T-helper 2 cell treated with Interferon-gamma antibody and Interleukin-4, amounts not matched to agents 100 ng/mL and 5 ng/mL, for 36 hours (primary cell): ENCODE data around the gene MIF4GD. TPM values are rescaled to one million over a fixed set of nuclear protein-coding genes. Genes with fewer than 3 reads are reported as not detected.

Experiments
- intact Hi-C: fragments of 100-400 bp; cut with micrococcal nuclease; formaldehyde crosslinking; loops from one replicate; pipeline ENCODE4 v1.15.1; 2023
- total RNA-seq: library from RNA; stranded (reverse); gene quantifications from 2 replicates; pipeline ENCODE4 v1.2.3, GENCODE V29; 2022

Gene MIF4GD
- total RNA-seq, 1 donor from 2014 or later, result 43.0 TPM

DNA sequence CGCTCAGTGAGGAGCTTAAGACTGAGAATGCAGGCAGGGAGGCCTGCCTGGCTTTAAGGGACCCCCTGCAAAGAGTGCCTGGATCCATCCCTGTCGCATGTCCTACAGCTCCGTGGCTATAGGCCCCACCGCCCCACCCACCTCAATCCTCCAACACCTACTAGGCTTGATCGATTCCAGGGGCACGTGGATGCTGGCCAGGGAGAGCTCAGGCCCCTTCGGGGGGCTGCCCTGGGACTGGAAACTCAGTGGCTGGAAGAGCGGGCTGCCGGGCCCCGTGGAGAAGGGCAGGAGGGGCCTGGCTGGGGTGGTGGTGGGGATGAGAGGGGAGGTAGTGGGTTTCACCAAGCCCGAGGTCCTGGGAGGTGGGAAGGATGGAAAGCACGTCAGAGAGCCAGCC, 31.8 kb downstream of the MIF4GD start:
- intact Hi-C loops, result no loop called here

GRCh38 chr17:75238684-75239191, 32.3 kb downstream of the MIF4GD start:
- intact Hi-C loops, result loop anchor here (1.0 kb wide), 1 partner anchor 124 kb away; no protein-coding TSS in a partner anchor

- intact Hi-C loops, result loop anchor here (1.0 kb wide), 1 partner anchor 124 kb away; no protein-coding TSS in a partner anchor
These were observed 32.9 kb downstream of the MIF4GD start for GRCh38 chr17:75238020-75238580.

DNA sequence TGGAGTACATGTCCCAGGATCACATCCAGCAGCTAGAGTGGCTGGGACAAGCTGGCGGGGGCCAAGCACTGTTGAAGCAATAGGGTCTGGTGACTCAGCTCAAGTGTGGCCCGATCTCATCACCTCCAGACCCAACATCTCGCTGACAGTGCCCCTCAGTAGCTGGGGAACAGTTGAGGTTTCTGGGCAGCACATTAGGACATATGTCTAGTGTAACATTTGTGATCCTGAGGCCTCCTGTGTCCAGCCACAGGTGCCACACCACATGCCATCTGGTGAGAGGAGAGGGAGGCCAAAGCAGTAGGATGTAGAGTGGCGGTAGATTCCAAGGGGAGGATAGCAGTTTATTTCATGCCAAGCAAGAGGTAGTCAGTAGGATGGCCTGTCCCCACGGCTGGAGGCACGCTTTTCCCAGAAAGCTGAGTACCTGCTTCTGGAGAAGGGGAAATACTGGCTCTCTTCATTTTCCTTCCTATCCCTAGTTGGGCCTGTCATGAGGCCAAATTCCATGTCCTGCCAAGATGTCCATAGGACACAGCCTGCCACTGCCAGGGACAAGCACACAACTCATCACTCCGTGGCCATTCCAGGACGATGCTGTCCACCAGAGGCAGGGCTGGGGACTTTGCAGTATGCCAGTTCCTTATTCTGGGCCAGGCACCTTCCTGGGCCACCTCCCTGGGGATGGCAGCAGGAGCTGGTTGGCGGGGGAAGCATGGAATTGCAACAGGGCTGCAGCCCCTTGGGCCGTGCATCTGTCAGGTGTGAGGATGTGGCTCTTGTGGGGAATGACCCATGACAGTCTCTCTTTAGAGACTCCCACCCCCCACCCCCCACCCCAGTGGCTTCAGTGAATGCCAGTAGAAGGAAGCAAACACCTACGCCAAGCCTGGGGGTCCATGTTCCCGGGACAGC, 33.7 kb downstream of the MIF4GD start:
- intact Hi-C loops, result loop anchor here (1.0 kb wide), 1 partner anchor 123 kb away; no protein-coding TSS in a partner anchor

DNA sequence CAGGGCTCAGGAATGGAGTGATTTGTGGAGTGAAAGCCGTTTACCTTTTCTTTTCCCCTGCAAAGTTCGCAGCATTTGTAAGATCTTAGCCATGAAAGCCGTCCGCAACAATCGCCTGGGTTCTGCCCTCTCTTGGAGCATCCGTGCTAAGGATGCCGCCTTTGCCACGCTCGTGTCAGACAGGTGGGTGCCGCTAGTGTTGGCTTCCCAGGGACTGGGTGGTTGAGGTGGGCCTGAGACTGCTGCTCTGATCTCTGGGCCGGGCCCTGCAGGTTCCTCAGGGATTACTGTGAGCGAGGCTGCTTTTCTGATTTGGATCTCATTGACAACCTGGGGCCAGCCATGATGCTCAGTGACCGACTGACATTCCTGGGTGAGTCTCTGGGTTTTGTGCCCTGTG, 38.2 kb downstream of the MIF4GD start:
- intact Hi-C loops, result no loop called here

DNA sequence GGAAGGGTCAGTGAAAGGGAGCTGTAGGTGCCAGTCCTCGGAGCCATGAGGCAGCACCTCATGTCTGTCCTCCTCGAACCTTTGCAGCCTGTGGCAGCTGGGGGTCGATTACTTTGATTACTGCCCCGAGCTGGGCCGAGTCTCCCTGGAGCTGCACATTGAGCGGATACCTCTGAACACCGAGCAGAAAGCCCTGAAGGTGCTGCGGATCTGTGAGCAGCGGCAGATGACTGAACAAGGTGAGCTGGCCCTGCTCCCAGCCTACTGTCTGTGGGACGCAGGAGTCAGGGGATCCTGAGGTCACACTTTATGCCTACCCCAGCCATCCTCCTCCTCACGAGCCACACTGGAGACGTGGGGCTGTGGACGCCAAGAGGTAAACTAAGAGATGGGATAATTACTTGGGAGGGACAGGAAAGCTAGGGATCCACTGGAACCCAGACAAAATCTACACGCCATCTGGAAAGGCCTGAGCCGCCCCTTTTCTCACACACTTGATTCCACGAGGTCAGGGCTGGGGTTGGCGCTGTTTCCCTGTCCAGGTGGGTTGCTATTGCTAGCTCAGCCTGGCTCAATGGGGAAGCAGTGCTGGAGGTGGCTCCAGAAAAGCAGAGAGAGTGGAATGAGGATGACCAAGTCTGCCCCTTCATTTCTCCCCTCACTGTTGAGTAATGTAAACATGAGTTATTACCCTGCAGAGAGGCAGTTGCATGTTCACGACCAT, 39.1 kb downstream of the MIF4GD start:
- intact Hi-C loops, result no loop called here

DNA sequence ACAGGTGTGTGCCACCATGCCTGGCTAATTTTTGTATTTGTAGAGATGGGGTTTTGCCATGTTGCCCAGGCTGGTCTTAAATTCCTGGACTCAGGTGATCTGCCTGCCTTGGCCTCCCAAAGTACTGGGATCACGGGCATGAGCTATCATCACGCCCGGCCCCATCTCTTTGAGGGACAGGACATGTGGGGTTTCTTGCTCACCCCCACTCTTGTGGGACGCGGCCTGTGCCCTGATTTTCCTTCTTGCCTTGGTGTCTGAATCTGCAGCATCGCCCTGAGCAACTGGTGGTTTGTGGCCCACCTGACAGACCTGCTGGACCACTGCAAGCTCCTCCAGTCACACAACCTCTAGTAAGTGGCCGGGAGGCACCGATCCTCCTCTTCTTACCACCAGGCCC, 40.0 kb downstream of the MIF4GD start:
- intact Hi-C loops, result no loop called here

DNA sequence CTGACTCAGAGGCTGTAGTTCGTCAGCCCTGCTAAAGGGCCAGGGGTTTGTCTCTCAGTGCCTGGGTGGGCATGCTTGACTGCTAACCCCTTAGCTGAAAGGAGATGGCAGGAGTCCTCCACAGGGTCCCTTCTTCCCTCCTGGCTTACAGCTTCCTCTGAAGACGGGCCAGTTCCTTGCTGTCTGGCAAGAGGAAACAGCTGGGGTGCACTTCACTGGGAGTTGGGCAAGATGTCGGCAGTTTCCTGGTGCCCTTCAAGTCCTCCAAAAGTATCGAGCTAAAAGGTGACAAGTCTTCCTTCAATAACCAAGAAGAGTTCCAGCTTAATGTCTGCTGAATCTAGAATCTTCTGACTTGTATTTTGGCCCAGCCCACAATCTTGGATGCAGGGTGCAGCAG, 42.2 kb downstream of the MIF4GD start:
- intact Hi-C loops, result no loop called here

DNA sequence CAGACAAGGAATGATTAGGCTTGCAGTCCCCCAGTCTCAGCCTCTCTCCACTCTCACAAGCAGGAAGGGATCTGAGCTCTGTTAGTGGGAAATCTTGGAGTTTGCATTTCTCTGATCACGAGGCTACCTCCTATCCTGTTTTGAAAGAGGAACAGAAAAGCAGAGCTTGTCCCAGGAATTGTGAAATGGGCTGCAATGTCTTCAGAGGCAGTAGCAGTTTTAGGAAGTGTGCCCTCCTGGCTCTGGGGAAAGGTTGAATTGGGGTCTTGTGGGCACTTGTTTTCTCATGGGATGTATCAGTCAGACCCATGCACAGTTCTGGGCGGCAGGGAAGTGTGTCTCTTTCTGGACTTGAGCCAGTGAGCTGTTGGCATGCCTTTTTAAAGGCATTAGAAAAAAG, 42.7 kb downstream of the MIF4GD start:
- intact Hi-C loops, result no loop called here

- intact Hi-C loops, result no loop called here
These were observed 43.3 kb downstream of the MIF4GD start for GRCh38 chr17:75227729-75228128.

GRCh38 chr17:75225016-75225415, 46.0 kb downstream of the MIF4GD start:
- intact Hi-C loops, result no loop called here

- intact Hi-C loops, result no loop called here
These were observed 51.2 kb downstream of the MIF4GD start for GRCh38 chr17:75219815-75220214.

GRCh38 chr17:75218131-75218530, 52.9 kb downstream of the MIF4GD start:
- intact Hi-C loops, result no loop called here

Other genes starting within 250 kb of the MIF4GD start
- gene ATP5PD, start 224.3 kb downstream of the MIF4GD start, total RNA-seq, result 203 and 208 TPM in 2 replicates
- 17.2 and 17.5 TPM in 2 replicates for gene KCTD2, start 224.0 kb downstream of the MIF4GD start, total RNA-seq
- 6.3 and 8.7 TPM in 2 replicates for gene SLC16A5, start 183.3 kb downstream of the MIF4GD start, total RNA-seq
- 15.7 and 16.3 TPM in 2 replicates for gene ARMC7, start 161.3 kb downstream of the MIF4GD start, total RNA-seq
- 55.2 and 61.0 TPM in 2 replicates for gene NT5C, start 139.5 kb downstream of the MIF4GD start, total RNA-seq
- gene JPT1, start 116.7 kb downstream of the MIF4GD start, total RNA-seq, result 252 and 259 TPM in 2 replicates
- 545 and 551 TPM in 2 replicates for gene SUMO2, start 88.3 kb downstream of the MIF4GD start, total RNA-seq
- 114 and 118 TPM in 2 replicates for gene NUP85, start 65.6 kb downstream of the MIF4GD start, total RNA-seq
- 70.6 and 77.2 TPM in 2 replicates for gene GGA3, start 9.6 kb downstream of the MIF4GD start, total RNA-seq
- gene MRPS7, start 9.4 kb downstream of the MIF4GD start, total RNA-seq, result 66.4 and 72.0 TPM in 2 replicates
- gene SLC25A19, start 18.2 kb upstream of the MIF4GD start, total RNA-seq, result 45.8 and 47.6 TPM in 2 replicates
- gene GRB2, start 134.4 kb upstream of the MIF4GD start, total RNA-seq, result 163 and 173 TPM in 2 replicates
- gene TMEM94, start 185.4 kb upstream of the MIF4GD start, total RNA-seq, result 72.9 and 73.3 TPM in 2 replicates
- gene CASKIN2, start 244.3 kb upstream of the MIF4GD start, total RNA-seq, result 0.77 and 1.1 TPM in 2 replicates
- 69.4 and 70.0 TPM in 2 replicates for gene TSEN54, start 245.3 kb upstream of the MIF4GD start, total RNA-seq